Measurements from ENCODE around the gene RTF1. TPM values are rescaled to one million over a fixed set of nuclear protein-coding genes. Genes with fewer than 3 reads are reported as not detected.

RTF1 gene
- total RNA-seq, 2 donors from 2014 or later, result 26.3 to 29.4 TPM

DNA sequence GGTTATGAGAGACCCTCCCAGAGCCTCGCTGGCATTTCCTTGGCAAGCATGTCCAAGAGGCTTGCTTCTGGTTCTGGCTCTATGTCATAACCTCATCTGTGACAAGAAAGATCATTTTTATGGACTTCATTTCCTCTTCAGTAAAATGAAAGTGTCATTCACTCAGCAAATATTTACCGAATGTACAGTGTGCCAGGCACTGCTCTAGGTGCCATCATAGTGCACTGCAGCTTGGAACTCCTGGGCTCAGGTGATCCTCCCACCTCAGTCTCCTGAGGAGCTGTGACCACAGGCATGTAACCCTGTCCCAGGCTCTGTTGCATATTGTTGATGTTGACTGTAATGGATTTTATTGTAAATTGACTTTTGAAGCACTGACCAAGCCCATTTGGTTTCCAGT, 58.0 kb downstream of the RTF1 start:
- ATAC-seq, result no peak
- Mint-ChIP-seq H3K9me3 (no peaks in the 10 kb centered on the region), H3K27ac (no peak overlapping the region), H3K36me3 (peaks cover 13 to 17% of the 10 kb centered on the region in 2 donors)
- no peak for DNase-seq (ENCODE audit: low spot score in 2 of 2)

DNA sequence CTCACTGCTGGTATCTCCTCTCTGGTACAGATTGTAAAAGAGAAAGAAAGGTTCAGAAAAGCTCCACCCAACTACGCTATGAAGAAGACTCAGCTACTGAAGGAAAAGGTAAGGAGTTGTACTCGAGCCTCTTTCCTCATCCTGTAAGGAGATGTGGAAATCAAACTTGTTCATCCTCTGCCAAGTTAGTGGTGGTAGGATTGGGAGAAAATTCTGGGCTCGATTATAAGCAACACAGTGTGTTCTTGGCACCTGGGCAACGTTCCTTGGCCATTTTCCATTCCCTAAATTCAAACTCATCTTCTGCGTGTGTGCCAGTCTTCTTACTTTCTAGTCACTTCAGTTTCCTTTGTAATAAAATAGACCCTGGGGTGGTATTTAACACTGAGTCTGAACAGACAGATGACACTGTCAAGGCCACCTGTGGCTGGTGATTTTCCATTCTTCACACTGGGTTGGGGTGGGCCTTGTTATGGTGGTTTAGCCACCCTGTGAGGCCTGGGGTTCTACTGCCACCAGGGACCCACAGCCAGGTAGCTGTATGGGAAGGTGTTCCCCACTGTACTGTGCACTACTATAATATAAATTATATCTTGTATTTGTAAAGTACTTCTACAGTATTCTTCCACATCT, 59.6 kb downstream of the RTF1 start:
- Mint-ChIP-seq H3K9me3 (no peaks in the 10 kb centered on the region), H3K36me3 (peaks cover 12 to 24% of the 10 kb centered on the region in 2 donors), H3K27ac (peak overlapping the region in 1 of 2 donors; percentile 69)
- ATAC-seq (peak; percentile 18 to 36), DNase-seq (ENCODE audit: low spot score in 2 of 2) (no peak)

DNA sequence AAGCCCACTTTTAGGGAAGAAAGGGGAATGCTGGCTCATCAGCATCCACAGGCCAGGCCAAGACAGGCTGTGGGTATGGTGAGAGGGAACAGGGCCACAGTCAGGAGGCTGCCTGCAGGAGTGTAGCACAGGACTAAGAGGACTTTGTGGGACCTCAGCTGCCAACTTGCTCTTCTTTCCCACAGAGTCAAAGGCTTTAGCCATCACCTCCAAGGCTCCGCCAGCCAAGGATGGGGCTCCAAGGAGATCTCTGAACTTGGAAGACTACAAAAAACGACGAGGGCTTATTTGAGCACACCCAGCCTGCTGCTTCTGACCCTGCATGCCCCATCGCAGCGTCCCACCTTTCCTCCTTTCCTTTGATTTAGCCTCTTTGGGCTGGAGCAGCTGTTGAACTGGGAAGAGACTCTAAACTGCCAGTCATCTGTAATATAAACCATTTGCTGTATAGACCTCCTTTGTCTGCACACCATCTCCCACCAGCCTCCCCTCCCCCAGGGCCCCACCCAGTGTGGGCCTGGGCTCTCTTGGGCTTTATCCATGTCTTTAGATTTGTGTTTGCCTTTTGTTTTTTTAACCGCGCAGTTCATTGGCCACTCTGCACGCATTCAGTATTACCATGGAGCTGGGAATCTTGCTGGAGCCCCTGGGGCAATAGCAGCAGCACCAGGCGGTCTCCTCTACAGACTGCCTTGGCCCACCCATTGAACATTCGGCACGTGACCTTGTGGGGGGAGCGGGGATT, 63.7 kb downstream of the RTF1 start:
- peak overlapping the region in 1 of 2 donors; percentile 73 for H3K27ac Mint-ChIP-seq
- no peaks in the 10 kb centered on the region for H3K9me3 Mint-ChIP-seq
- DNase-seq (ENCODE audit: low spot score in 2 of 2) (no peak), ATAC-seq (no peak)
- peaks cover 12 to 26% of the 10 kb centered on the region in 2 donors for H3K36me3 Mint-ChIP-seq

DNA sequence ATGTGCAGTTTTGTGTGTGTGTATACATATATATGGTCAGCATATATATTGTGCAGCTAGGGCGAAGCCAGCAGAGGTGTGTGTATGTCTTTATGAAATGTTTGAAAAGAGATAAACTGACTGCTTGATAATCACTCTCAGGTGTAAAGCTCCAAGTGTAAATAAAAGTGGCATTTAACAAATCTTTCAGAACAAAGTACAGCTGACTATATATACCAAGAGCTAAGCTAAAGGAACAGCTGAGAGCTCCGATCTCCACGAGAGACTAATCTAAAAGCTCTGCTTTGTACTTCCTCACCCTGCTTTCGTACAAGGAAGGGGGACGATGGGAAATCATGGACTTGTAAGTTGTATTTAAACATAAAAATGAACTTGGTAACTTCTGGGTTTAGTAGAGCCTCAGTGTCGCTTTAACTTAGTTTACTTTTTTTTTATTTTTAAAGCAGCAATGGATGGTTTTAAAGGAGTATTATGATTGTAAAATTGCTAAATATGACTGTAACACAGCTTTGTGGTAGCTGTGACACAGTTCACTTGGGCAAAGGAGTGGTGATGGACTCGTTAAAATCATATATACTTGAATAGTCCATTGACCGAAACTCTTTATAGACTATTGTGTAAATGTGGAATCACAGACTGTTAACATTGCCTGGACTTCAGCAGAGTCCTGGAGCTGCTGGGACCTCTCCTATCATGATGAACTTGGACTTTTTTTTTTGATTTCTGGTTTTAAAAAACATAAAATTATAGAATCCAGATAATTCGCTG, 65.4 kb downstream of the RTF1 start:
- no peak overlapping the region for H3K27ac Mint-ChIP-seq
- no peaks in the 10 kb centered on the region for H3K9me3 Mint-ChIP-seq
- ATAC-seq (no peak), DNase-seq (ENCODE audit: low spot score in 2 of 2) (no peak)
- peaks cover 8 to 17% of the 10 kb centered on the region in 2 donors for H3K36me3 Mint-ChIP-seq

DNA sequence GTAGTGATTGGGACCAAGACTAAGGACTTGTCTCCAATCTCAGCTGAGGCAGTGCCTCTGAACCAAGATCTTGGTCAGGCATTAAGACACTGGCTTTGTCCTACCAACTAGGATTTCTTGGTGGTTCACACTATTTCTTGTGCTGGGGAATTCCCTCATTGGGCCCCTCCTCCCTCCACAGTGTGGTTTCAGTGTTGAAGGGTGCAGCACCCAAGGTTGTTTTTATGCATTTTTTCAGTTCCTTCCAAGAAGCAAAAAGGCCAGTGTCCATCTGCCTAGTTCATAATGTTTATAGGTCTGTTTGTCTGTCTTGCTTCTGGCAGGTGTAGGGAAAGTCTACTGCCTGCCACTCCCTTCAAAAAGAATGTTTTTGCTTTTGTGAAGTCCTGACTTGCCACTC, 66.2 kb downstream of the RTF1 start:
- peak overlapping the region in 1 of 2 donors; percentile 23 for H3K27ac Mint-ChIP-seq
- no peak for DNase-seq (ENCODE audit: low spot score in 2 of 2)
- H3K36me3 Mint-ChIP-seq, result peaks cover 8 to 17% of the 10 kb centered on the region in 2 donors
- H3K9me3 Mint-ChIP-seq, result no peaks in the 10 kb centered on the region
- ATAC-seq, result peak; percentile 77 to 86

DNA sequence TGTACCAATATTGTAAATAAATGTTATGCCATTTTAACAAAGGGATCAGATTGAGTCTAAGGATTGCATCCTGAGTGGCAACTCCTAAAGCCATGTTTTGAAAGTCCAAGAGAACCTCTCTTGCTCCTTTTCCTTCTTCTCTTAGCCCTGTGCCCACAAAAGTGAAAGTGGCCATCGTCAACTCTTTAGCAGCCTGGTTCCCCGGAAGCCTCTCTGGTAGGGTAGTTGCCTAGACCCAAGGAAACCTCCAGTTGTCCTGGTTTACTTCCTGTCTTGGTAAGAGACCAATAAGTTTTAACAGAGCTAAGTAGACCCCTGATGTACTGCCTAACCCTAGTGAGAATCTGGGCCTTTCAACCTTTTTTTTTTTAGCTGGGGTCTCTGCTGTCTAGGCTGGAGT, 66.6 kb downstream of the RTF1 start:
- peaks cover 8 to 17% of the 10 kb centered on the region in 2 donors for H3K36me3 Mint-ChIP-seq
- H3K27ac Mint-ChIP-seq, result peak overlapping the region in 1 of 2 donors; percentile 23
- H3K9me3 Mint-ChIP-seq, result no peaks in the 10 kb centered on the region
- ATAC-seq, result peak in 1 of 2 donors; percentile 35
- DNase-seq (ENCODE audit: low spot score in 2 of 2), result no peak

DNA sequence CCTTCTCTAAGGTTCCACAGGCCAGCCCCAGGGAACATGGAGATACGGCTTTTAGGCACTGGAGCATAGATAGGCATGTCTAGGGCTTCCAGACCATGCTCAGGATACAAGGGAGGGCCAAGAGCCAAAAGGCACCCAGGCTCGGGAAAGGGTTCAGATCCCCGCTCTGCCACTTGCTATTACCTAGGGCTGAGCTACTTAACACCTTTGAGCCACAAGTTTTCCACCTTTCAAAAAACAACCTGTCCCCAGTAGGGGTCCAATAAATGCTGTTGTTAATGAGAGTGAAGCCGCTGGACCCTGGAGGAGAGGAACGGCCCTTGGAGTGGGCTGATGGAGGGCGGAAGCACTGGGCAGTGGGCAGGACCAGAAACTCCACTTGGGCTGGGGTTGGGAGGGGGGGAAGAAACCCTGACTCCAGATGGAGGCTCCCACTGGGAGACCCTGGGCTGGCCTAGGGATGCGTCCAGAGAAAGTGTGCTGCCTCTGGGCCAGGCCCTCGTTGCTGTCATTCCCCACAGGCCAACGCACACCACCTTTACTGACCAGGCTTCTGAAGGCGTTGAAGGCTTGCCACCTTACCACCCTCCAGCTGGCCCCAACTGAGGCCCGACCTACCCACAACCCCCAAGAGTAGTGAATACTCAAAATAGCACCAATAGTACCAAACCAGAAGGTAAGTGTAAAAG, 68.2 kb downstream of the RTF1 start:
- H3K36me3 Mint-ChIP-seq, result peaks cover 0 to 18% of the 10 kb centered on the region in 2 donors
- DNase-seq (ENCODE audit: low spot score in 2 of 2), result no peak

DNA sequence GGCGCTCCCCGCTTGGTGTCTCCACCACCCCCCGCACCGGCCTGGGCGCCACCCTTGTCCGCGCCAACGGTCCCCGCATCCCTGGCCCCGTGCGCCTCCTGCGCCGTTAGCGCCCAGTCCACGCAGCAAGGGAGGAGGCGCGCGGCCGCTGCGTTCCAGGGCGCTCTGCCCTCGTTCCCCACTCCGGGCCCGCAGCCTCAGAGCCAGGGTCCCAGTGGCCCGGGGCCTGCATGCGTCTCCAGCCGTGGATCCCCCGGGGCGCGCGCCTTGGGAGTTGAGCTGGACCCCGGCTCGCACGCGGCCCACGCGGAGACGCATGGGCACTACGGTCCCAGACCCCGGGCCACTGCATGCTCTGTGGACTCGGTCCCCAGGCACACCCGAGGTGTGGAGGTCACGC, 69.4 kb downstream of the RTF1 start:
- DNase-seq (ENCODE audit: low spot score in 2 of 2), result no peak
- H3K9me3 Mint-ChIP-seq, result no peaks in the 10 kb centered on the region
- no peak overlapping the region for H3K27ac Mint-ChIP-seq
- ATAC-seq, result no peak
- H3K36me3 Mint-ChIP-seq, result peaks cover 0 to 10% of the 10 kb centered on the region in 2 donors

More for the DNA sequence above, 68.2 kb downstream of the RTF1 start:
- no peak for ATAC-seq
- peak overlapping the region in 1 of 2 donors; percentile 23 for H3K27ac Mint-ChIP-seq
- no peaks in the 10 kb centered on the region for H3K9me3 Mint-ChIP-seq

DNA sequence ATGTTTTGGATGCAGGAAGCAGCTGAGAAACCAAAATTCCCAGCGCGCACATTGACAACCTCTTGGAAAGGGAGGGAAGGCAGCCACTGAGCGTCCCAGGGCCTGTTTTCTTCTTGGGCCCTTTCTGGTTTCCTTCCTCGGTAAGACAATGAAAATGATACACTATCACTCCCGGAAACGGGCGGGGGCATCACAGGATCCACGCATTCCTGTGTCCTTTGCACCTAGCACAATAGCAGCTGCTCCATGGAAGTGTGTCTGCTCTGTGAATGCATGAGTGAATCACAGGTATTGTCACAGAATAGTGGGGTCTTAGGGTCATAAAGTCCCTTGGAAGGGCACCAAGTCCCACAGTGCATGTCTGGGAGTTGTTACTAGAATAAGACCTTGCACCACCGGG, 70.5 kb downstream of the RTF1 start:
- peak overlapping the region in 1 of 2 donors; percentile 49 for H3K27ac Mint-ChIP-seq
- DNase-seq (ENCODE audit: low spot score in 2 of 2) (no peak), ATAC-seq (no peak)
- H3K36me3 Mint-ChIP-seq, result peaks cover 0 to 6% of the 10 kb centered on the region in 2 donors
- no peaks in the 10 kb centered on the region for H3K9me3 Mint-ChIP-seq

DNA sequence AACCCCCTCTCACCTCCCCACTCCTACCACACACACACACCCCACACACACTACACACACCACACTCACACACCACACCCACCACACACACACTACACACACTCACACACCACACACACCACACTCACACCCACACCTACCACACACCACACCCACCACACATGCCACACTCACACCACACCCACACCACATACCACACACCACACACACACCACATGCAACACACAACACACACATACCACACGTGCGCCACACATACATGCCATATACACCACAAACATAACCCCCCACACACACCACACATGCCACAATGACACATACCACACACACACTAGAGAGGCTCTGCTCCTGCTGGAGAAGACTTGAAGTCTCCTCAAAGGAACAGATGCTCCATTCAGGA, 70.9 kb downstream of the RTF1 start:
- Mint-ChIP-seq H3K9me3 (no peaks in the 10 kb centered on the region), H3K27ac (peak overlapping the region; percentile 49 to 65), H3K36me3 (peaks cover 0 to 6% of the 10 kb centered on the region in 2 donors)
- ATAC-seq (peak in 1 of 2 donors; percentile 13), DNase-seq (ENCODE audit: low spot score in 2 of 2) (no peak)

DNA sequence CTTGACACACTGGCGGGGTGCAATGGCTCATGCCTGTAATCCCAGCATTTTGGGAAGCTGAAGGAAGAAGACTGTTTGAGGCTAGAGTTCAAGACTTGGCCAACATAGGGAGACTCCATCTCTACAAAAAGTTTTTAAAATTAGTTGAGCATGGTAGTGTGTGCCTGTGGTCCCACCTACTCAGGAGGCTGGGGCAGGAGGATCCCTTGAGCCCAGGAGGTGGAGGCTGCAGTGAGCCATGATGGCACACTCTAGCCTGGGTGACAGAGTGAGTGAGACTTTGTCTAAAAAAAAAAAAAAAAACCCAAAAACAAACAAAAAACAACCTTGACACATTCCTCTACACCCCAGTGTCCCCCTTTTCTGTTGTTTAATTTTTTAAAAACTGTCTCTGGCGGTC, 72.7 kb downstream of the RTF1 start:
- Mint-ChIP-seq H3K27ac (peak overlapping the region; percentile 56 to 66), H3K9me3 (no peaks in the 10 kb centered on the region), H3K36me3 (peaks cover 0 to 6% of the 10 kb centered on the region in 2 donors)
- ATAC-seq (no peak), DNase-seq (ENCODE audit: low spot score in 2 of 2) (no peak)

DNA sequence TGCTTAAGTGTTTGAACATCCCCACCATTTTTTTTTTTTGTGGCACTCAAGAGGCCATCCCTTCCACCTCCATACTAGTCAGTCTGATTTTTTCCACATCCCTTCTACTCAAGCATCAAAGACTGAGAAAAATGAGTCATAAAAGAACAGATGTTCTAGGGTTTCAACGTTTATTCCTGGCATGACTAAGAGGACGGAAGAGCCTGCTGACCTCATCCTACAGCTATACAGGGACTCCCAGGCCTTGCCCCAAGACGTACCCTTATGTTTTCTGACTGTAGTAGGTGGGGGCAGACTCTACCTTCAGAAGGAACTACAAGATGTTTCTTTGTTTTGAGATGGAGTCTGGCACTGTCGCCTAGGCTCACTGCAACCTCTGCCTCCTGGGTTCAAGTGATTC, 73.5 kb downstream of the RTF1 start:
- Mint-ChIP-seq H3K27ac (peak overlapping the region in 1 of 2 donors; percentile 66), H3K36me3 (peaks cover 0 to 6% of the 10 kb centered on the region in 2 donors), H3K9me3 (no peaks in the 10 kb centered on the region)
- peak; percentile 77 to 81 for ATAC-seq
- DNase-seq (ENCODE audit: low spot score in 2 of 2), result peak in 1 of 2 donors; percentile 52

DNA sequence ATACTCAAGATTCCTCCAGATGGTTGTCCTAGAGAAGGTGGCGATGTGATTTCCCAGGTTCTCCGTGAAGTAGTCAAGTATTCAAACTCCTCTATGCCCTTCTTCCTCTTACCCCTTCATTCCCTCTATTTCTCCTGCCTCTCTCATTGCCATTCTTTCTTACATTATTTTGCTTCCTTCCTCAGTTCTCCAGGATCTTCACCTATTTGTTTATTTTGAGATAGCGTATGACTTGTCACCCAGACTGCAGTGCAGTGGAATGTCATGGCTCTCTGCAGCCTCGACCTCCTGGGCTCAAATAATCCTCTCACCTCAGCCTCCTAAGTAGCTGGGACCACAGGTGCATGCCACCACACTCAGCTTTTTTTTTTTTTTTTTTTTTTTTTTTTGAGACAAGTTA, 75.0 kb downstream of the RTF1 start:
- ATAC-seq (no peak), DNase-seq (ENCODE audit: low spot score in 2 of 2) (no peak)
- Mint-ChIP-seq H3K36me3 (peaks cover 0 to 6% of the 10 kb centered on the region in 2 donors), H3K27ac (peak overlapping the region in 1 of 2 donors; percentile 2), H3K9me3 (no peaks in the 10 kb centered on the region)

DNA sequence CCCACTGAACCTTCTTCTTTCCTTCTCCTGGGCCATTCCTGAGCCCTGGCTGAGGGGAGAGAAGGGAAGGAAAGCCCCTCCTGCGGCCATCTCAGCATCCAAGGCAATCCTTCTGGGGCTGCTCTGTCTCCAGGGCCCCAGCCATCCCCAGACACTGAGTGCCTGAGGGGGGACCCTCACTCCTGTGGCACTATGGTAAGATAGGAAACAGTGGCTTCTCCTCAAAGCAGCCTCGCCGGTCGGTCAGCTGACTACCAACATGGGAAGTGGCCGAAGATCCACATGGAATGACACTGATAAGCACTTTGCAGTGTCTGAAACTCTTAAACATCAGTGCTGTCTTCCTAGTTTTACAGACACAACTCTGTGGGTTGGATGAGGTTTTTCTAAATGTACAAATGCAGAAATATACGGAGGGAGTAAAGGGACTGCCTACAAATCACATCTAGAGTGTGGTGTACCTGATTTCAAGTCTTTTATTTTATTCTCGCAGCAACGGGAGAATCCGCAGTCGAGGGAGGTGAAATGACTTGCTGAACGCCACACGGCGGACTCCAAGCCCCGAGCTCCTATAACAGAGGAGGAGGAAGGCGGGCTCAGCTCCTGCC, 75.8 kb downstream of the RTF1 start:
- no peaks in the 10 kb centered on the region for H3K9me3 Mint-ChIP-seq
- ATAC-seq (no peak), DNase-seq (ENCODE audit: low spot score in 2 of 2) (no peak)
- H3K36me3 Mint-ChIP-seq, result peaks cover 0 to 6% of the 10 kb centered on the region in 2 donors
- peak overlapping the region in 1 of 2 donors; percentile 76 for H3K27ac Mint-ChIP-seq

DNA sequence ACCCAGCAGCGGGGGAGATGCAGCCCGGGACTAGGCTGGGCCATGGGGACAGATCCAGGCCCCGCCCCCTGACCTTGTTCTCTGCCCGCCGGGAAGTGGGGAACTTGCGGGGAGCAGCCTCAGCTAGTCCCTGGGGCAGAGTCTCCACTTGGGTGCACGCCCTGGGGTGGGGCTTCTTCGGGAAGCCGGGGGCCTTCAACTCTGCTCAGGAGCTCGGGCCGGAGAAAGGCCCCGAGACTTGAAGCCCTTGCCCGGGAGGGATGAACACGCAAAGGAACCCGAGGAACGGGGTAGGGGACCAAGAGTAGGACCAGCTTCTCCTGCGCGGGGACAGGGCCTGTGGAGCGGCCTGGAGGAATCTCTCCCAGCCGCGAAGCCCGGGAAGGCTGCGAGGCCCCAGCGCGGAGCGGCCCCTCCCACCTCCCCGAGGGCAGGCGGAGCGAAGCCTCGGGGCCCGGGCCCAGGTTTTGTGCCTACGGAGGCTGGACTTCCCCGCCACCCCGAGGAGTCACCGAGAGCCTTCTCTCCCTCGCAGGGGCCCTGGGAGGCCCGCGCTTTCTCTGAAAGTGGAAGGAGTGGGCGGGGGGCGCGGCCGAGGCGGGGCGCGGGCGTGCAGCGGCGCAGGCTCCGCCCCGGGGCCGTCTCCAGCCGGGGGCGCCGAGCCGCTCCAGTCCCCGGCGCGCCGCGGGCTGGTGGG, 76.5 kb downstream of the RTF1 start, which contains the start of gene ITPKA:
ITPKA (plus strand) TSS at position 670 of the 697 bp plus-strand sequence. CDS start 54 bp downstream, outside the sequence.
- H3K36me3 Mint-ChIP-seq, result peaks cover 0 to 6% of the 10 kb centered on the region in 2 donors
- ATAC-seq (peak; percentile 78 to 80), DNase-seq (ENCODE audit: low spot score in 2 of 2) (peak; percentile 90 to 94)
- peak within 1 kb of the TSS; percentile 76 to 77 for H3K27ac Mint-ChIP-seq
- H3K9me3 Mint-ChIP-seq, result no peaks in the 10 kb centered on the region

DNA sequence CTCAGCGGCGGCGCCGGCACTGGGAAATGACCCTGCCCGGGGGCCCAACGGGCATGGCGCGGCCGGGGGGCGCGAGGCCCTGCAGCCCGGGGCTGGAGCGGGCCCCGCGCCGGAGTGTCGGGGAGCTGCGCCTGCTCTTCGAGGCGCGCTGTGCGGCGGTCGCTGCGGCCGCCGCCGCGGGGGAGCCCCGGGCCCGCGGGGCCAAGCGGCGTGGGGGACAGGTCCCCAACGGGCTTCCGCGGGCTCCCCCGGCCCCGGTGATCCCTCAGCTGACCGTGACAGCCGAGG, 77.0 kb downstream of the RTF1 start:
- no peak overlapping the region for H3K27ac Mint-ChIP-seq
- peaks cover 0 to 6% of the 10 kb centered on the region in 2 donors for H3K36me3 Mint-ChIP-seq
- ATAC-seq (peak; percentile 7 to 15), DNase-seq (ENCODE audit: low spot score in 2 of 2) (no peak)
- no peaks in the 10 kb centered on the region for H3K9me3 Mint-ChIP-seq
